Vagina (tissue), 2 donors: ENCODE data around the gene FARP2.

Experiments used
- CTCF ChIP-seq, 3 experiments: fragments of 450-650 bp in 2 of 3; fragments of 200-600 bp in 1 of 3; sonication (generic) in 1 of 3; IDR thresholded peaks; one replicate each; pipeline ENCODE4 v1.5.1; 2017 to 2019; ENCODE audit warnings: antibody characterized with exemption in 3 of 3, mild to moderate bottlenecking in 2 of 3, moderate library complexity in 2 of 3
- POLR2A ChIP-seq, 2 donors: fragments of 450-650 bp; IDR thresholded peaks; one replicate each; pipeline ENCODE4 v1.6.1; 2017; ENCODE audit warnings: antibody characterized with exemption in 2 of 2, mild to moderate bottlenecking in 2 of 2, moderate library complexity in 2 of 2
- POLR2AphosphoS5 ChIP-seq, 2 donors: sonication (generic); formaldehyde crosslinking; IDR thresholded peaks; one replicate each; pipeline ENCODE4 v1.9.0; 2017; ENCODE audit warnings: antibody characterized with exemption in 2 of 2, mild to moderate bottlenecking in 2 of 2, low read depth in 1 of 2; ENCODE audit not compliant: insufficient read depth in 1 of 2

GRCh38 chr2:241519669-241520068, 163.6 kb downstream of the FARP2 start:
- TF ChIP-seq CTCF (IDR thresholded peaks at IDR 0.05) (no peak), POLR2AphosphoS5 (IDR thresholded peaks at IDR 0.05; ENCODE audit: insufficient read depth in 1 of 2, low read depth in 1 of 2) (no peak), POLR2A (IDR thresholded peaks at IDR 0.05) (no peak)
